ENCODE results near the gene PANX2.
"Not testable (repeated sequence)": the region's sequence is repeated elsewhere in the genome, so short reads cannot be mapped to it uniquely, and the experiment has no call there.

Gene PANX2

DNA sequence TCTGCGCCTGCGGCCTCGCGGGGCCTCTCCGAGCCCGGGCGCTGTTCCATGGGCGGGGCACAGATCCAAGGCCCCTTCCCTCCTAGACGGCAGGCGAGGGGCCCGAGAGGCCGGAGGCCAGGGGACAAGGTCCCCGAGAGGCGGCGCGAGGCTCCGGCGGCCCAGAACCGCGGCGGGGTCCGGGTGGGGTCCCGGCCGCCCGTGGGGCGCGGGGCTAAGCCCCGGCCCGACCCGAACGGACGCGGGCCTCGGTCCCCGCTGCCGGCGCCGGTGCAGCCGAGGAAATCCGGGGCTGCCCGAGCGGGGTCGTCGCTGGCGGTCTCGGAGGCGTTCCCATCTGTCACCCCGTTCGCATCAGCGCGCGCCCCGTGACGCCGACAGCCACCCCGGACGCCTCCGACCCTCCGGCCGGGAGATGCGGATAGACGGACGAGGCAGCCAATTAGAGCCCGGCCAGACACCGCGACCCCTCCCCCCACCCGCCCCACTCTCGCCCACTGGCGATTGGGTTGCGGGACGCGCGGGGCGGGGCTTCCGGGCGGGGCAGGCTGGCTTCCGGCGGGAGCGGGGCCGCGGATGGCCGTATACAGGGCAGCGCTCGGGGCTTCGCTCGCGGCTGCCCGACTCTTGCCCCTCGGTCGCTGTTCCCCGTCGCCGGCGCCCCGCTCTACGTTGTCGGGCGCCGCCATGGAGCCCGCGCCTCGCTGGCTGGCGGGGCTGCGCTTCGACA is 30.1 kb downstream of the PANX2 start, which contains the start of gene SELENOO:
TSS of gene SELENOO (plus strand) at position 551 of the 730 bp plus-strand sequence. CDS start at position 577, 26 bp downstream.
- DNase-seq, result peak; percentile 92

DNA sequence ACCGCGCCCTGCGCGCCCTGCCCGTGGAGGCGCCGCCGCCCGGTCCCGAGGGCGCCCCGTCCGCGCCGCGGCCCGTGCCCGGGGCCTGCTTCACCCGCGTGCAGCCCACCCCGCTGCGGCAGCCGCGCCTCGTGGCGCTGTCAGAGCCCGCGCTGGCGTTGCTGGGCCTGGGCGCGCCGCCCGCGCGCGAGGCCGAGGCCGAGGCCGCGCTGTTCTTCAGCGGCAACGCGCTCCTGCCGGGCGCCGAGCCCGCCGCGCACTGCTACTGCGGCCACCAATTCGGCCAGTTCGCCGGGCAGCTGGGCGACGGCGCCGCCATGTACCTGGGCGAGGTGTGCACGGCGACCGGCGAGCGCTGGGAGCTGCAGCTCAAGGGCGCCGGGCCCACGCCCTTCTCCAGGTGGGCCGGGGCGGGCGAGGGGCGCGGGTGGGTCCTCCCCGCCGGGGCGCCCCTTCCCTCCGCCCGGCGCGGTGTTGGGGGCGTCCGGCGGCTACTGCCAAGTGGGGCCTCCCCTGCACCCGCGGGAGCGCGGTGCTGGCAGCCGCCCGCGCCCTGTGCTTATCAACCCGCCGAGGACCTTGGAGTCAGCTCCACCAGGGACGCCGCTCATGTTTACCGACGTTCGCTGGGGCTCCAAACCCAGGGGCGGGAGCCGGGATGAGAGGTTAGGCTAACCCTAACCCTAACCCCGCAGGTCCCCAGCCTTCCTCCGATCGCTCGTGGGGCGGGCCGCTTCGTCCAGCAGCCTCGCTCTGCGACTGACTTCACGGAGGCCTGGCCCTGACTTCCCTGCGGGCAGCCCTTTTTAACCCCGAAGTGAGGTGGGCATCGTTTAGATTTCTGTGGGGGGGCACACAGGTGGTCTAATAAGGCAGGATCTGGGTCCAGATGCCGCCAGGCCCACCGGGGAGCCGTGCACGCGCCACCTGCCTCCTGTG is 30.9 kb downstream of the PANX2 start:
- no peak for DNase-seq

DNA sequence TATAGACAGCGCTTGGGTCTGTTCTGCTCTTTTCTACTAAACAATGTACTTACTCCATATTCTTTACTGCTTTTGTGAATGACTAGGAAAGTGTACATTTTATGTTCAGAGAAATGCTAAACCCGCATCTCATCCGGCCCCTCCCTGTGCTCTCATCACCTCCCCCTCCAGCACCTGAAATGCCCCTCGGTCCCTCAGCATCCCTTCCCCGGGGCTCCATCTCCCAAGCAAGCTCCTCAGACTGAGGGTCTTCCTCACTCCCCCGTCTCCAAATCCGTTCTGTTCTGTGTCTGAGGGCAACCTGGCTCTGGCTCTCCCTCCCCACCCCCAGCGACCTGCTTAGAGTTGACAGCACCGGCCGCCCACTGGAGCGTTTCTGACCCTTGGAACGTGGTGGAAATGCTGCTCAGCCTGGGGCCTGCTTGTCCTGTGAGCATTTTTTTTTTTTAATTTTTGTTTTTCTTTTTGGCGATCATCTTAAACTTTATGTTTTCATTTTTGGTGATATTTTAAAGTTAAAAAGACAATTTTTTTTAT is 31.7 kb downstream of the PANX2 start:
- no peak for DNase-seq

DNA sequence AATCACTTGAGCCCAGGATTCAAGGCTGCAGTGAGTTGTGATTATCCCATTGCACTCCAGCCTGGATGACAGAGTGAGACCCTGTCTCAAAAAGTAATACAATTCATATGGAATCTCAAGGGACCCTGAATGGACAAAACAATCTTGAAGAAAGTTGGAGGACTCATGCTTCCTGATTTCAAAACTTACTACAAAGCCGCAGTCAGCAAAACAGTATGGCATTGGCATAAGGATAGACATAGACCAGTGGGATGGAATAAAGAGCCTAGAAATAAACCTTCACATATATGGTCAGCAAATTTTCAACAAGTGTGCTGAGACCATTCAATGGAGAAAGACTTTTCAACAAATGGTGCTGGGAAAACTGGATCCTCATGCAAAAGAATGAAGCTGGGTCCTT is 32.8 kb downstream of the PANX2 start:
- no peak for DNase-seq

DNA sequence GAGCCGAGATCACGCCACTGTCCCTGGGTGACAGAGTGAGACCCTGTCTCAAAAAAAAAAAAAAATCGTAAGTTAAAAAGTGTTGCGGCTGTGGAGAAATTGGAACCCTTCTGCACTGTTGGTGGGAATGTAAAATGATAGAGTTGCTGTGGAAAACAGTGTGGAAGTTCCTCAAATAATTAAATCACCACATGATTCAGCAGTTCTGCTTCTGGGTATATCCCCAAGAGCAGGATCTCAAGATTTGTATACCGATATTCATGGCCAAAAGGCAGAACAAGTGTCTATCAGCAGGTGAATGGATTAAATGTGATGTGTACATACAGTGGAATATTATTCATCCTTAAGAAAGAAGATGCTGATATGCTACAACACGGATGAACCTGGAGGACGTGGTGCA is 34.0 kb downstream of the PANX2 start:
- DNase-seq, result no peak

DNA sequence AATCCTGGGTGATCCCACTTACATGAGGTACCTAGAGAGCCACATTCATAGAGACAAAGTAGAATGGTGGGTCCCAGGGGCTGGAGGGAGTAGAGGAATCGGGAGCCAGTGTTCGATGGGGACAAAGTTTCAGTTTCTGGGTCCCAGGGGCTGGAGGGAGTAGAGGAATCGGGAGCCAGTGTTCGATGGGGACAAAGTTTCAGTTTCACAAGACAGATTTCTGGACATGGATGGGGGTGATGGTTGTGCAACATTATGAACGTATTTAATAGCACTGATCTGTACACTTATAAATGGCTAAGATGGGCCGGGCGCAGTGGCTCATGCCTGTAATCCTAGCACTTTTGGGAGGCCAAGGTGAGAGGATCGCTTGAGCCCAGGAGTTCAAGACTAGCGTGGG is 34.5 kb downstream of the PANX2 start:
- DNase-seq, result not testable (repeated sequence)

DNA sequence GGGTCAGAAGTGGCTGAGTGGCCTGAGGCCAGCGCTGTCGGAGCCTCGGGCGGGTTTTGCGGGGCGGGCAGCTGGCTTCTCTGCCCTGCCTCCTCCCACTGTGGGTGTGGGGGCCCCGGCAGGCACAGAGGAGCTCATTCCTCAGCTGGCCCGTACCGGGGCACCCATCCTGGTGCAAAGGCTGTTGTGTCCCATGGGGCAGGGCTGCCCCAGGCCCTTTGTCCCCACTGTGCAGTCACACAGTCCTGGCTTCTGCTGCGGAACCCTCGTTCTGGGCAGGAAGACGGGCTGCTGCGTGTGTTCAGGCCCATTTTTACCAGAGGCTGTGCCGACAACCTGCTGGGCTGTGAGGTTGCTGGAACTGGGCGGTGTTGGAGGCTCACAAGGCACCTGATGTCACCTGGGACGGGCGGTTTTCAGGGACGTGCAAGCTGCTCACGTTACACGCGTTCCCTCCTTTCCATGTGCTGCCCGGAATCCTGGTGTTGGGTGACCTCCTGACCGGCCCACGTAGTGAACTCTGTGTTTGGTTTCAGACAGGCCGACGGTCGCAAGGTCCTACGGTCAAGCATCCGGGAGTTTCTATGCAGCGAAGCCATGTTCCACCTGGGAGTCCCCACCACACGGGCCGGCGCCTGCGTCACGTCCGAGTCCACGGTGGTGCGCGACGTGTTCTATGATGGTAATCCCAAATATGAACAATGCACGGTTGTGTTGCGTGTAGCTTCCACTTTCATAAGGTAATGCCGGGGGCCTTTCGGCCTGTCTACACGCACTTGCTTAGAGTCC is 35.4 kb downstream of the PANX2 start:
- no peak for DNase-seq

DNA sequence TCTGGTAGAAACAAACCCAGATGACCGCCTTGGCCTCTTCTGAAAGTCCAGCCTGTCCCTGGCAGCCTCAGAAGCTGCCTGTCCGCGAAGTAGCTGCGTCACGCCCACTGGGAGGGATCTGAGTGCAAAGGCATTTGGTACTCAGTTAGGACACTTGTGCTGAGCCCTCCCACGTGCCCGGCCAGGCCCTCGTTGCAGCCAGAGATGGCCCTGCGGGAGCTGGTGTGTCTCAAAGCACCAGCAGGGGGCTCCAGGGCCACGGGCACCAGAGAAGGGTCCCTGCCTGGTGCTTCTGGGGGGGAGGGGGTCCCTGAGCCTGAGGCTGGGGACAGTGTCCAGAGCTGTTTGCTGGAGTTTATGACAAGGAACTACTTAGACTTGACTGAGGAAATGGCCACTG is 36.1 kb downstream of the PANX2 start:
- DNase-seq, result no peak

DNA sequence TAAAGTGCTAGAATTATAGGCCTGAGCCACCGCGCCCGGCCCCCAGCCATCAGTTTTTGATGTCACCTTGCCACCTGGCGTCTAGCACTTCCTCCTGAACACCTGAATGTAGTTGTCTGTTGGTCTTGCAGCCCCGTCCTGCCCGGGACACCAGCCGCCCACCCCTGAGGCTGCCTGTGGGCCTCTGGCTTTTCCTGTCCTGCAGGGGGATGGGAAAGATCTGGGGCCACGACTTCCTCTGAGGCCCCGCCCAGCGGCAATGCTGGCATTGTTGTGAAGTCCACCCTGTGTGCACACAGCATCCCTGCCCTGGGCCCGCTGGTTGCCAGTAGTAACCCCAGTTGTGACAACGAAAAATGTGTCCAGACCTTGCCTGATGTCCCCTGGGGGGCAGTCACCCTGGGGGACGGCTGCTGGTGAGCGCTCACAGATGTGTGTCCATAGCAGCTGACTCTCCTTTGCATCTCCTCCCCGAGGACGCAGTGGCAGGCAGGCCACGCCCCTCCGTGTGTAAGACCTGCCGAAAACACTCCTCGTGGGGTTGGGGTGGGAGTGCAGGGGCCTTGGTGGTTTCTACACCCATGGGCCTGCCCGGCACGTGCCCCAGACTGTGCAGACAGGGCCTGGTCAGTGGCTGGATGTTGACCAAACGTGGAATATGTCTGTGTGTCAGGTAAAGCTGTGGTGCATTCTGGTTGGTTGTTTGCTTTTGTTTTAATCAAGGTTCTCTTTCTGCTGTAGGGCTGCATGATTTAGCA is 37.0 kb downstream of the PANX2 start:
- DNase-seq, result no peak

DNA sequence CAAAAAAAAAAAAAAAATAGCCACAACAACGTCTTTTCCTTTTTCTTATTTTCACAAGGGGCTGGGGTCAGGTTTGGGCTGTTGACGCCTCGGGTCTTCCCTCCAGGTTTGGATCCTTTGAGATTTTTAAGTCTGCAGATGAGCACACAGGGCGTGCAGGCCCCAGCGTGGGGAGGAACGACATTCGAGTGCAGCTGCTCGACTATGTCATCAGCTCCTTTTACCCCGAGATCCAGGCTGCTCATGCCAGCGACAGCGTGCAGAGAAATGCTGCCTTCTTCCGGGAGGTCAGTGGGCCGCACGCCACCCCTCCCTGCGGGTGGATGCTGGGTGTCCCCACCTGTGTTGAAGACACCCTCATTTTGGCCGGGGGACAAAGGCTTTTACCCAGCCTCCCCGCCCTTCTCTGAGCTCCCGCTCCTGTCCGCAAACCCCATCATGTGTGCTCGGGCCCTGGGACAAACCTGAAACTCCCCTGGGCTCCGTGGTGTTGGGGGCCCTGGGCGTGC is 38.0 kb downstream of the PANX2 start:
- DNase-seq, result no peak

DNA sequence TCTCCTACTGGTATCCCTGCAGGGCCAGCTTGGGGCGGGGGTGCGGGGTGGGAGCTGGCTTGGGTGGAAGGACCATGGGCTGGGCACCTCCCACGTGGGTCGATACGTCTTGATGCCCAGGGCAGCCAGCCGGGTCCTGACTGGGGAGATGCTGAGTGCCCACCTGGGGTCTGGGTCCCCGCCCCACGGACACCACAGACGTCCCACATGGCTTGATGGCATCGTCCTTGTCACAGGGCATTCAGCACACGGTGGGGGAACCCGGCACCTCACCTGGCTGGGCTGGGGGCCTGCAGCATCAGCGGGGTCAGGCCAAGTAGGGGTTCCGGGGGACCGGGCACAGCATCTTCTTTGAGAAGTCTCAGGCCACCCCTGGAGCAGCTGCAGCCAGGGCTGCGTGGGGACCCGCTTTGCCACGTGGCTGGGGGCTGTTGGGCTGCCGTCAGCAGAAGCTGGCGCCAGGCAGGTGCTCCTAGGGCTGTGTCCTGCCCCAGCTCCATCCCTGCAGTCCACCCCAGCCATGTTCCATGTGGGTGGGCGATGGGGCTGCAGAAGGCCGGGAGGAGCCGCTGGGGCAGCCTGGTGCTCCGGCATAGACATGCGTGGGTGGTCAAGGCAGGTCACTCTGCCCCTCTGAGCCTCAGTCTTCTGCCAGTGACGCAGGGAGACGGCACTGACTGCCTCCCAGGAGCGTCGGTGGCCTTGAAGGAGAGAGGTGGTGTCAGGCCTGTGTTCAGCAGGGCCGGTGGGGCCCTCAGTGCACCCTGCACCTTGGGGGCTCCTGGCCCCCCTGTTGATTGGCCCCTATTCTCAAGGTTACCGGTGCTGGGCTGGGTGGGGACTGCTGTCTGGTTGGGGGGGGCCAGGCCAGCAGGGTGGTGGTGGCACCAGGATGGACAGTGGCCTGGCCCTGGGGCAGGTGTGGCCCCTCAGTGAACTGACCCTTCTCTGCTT is 38.7 kb downstream of the PANX2 start:
- DNase-seq, result no peak

DNA sequence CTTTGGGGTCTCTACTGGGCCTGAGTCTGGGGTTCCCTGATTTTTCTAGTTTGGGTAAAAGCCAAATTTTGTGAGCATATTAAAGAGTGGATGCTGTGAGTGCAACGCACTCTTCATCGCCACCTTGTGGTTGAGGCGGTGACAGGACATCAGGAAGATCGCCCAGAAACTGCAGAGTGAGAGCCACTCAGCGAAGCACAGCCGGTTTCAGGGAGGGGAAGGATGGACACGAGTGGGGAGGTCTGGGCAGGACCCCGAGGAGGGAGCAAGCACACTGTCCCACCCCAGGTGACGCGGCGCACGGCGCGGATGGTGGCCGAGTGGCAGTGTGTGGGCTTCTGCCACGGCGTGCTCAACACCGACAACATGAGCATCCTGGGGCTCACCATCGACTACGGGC is 39.4 kb downstream of the PANX2 start:
- peak; percentile 68 for DNase-seq

DNA sequence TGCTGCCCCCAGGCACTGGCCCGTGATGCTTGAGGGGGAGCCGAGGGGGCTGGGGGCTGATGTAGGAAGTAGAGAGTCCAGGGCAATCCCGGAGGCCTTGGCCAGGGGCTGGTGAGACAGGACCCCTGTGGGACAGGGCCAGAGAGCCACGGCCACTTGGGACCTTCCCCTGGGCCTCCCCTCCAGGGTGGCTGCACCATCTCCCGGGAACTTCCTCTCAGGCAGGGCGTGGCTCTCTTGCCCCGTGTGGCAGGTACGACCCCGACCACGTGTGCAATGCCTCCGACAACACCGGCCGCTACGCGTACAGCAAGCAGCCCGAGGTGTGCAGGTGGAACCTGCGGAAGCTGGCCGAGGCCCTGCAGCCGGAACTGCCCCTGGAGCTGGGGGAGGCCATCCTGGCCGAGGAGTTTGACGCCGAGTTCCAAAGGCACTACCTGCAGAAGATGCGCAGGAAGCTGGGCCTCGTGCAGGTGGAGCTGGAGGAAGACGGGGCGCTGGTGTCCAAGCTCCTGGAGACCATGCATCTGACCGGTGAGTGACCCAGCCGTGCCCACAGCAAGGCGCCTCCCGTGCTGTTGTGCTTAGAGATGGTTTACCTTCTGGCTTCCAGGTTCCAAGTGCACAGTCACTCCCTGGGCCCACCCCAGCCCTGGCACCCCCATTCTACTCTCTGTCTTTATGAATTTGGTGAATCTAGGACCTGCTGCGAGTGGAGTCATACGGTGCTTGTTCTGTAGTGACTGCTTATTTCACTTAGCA is 40.0 kb downstream of the PANX2 start:
- DNase-seq, result no peak

DNA sequence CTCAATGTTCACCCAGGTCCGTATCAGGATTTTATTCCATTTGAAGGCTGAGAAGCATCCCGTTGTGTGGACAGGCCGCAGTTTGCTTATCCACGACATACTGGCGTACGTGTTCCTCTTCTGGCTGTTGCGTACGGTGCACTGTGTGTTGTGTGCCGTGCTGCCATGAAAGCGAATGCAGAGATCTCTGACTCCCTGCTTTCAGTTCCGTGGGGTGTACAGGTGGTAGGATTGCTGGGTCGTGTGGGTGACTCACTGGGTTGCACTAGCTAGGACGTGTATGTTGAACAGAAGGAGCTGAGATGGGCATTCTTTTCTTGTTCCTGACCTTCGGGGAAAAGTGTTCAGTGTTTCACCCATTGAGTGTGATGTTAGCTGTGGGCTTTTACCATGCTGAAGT is 40.6 kb downstream of the PANX2 start:
- no peak for DNase-seq

DNA sequence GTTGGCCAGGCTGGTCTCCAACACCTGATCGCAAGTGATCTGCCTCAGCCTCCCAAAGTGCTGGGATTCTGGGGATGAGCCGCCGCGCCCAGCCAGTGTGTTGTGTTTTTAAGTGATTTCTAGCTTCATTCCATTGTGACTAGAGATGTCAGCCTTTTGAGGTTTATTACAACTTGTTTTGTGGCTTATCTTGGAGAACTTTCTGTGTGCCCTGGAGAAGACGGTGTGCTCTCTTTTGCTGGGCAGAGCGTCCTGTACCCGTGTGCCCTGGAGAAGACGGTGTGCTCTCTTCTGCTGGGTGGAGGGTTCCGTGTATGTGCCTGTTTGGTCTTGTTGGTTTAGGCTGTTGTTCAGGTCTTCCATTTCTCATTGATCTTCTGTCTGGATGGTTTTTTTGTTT is 42.7 kb downstream of the PANX2 start:
- DNase-seq, result no peak

DNA sequence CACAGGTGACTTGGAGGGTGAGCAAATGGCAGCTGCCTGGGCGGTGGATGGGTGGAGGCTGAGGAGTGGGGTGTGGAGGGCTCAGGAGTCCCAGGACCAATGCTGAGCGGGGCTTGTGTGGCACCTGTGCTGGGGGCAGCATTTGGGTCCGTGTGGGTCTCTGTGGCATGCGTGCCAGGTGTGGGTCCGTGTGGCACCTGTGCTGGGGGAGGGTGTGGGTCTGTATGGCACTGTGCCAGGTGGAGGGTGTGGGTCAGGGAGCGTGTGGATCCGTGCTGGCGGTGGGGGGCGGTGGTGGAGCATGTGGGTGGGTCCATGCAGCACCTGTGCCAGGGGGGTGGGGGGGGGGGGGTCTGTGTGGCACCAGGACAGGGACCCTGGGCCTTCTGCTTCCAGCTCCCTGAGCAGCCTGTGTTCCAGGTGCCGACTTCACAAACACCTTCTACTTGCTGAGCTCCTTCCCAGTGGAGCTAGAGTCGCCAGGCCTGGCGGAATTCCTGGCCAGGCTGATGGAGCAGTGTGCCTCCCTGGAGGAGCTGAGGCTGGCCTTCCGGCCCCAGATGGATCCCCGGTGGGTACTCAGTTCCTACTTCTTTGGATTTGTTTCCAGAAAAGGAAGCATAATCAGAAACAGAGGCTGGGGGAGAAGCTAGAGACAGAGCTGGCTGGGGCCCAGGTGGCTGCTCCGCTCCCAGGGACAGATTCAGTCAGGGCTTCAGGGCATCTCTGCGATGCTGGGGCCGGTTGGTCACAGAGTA is 44.9 kb downstream of the PANX2 start:
- no peak for DNase-seq

DNA sequence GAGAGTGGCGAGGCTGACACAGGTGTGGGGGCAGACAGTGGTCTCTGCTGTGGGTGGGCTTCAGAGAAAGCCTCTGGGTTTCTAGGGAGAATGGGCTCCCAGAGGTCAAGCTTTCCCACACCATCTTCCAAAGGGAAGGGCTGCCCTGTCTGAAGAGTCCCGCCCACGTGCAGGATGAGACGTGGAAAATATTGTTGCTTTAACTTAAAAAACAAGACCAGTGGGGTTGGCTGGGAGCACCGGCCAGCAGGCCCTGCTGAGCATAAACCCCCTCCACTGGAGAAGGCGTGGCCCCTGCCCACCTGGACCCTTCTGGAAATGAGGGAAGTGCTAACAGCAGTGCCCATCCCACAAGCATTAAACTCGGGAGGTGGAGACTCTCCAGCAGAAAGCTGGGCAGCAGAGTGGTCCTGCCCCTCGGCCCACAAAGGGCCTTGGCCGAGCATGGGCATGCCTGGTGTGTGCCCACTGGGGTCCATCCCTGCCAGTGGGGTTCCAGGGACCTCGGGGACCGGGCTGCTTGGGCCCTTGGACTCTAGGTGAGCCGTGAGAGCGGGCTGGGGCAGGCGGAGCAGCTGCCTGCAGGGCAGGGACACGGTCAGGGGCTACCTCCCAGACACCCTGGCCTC is 45.6 kb downstream of the PANX2 start:
- DNase-seq, result no peak

DNA sequence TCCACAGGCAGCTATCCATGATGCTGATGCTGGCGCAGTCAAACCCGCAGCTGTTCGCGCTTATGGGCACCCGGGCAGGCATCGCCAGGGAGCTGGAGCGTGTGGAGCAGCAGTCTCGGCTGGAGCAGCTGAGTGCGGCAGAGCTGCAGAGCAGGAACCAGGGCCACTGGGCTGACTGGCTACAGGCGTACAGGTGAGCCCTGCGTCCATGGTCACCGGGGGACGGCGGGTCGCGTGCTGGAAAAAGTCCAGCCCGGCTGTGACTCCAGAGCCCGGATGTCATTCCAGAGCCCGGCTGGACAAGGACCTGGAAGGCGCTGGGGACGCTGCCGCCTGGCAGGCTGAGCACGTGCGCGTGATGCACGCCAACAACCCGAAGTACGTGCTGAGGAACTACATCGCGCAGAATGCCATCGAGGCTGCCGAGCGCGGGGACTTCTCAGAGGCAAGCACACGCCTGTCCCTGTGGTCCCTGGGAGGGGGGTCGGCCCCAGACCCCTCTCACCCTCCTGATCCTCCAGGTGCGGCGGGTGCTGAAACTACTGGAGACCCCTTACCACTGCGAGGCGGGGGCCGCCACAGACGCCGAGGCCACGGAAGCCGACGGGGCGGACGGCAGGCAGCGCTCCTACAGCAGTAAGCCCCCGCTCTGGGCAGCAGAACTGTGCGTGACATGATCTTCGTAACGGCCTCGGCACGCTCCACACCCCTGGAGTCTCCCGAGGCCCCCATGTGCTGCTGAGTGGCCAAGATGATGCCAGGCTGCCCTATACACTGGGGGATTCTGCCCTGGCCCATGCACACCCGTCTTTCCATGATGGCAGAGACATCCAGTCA is 46.4 kb downstream of the PANX2 start:
- no peak for DNase-seq

All from CD4-positive, alpha-beta T cell treated with Interferon gamma for 1 hour (primary cell).